HG03060 (cell line): ENCODE data around the gene MRPL22.
"Not testable (repeated sequence)": the region's sequence is repeated elsewhere in the genome, so short reads cannot be mapped to it uniquely, and the experiment has no call there.

Experiments
- ATAC-seq: cut with Tn5 transposase; IDR thresholded peaks from one replicate; pipeline ENCODE4 v1.9.1; 2021; ENCODE audit warnings: low read depth, moderate number of reproducible peaks; ENCODE audit not compliant: unreplicated experiment

The MRPL22 gene

GRCh38 chr5:154939387-154939786 lies 1.5 kb upstream of the MRPL22 start:
- ATAC-seq: not testable (repeated sequence)

- no peak for ATAC-seq
Measured at GRCh38 chr5:154940375-154940771, 500 bp upstream of the MRPL22 start.

- no peak for ATAC-seq
Measured at GRCh38 chr5:154943527-154943926, 2.7 kb downstream of the MRPL22 start.

- no peak for ATAC-seq
Measured at GRCh38 chr5:154944716-154945115, 3.8 kb downstream of the MRPL22 start.

GRCh38 chr5:154945695-154946301 lies 4.9 kb downstream of the MRPL22 start:
- ATAC-seq: no peak

GRCh38 chr5:154947778-154948177 lies 6.9 kb downstream of the MRPL22 start:
- no peak for ATAC-seq

GRCh38 chr5:154948313-154948712 lies 7.4 kb downstream of the MRPL22 start:
- no peak for ATAC-seq

- ATAC-seq: no peak
Measured at GRCh38 chr5:154949781-154950180, 8.9 kb downstream of the MRPL22 start.

- no peak for ATAC-seq
Measured at GRCh38 chr5:154956712-154957111, 15.8 kb downstream of the MRPL22 start.

GRCh38 chr5:154962494-154962893 lies 21.6 kb downstream of the MRPL22 start:
- ATAC-seq: peak; percentile 100

GRCh38 chr5:154966081-154966841 lies 25.4 kb downstream of the MRPL22 start:
- ATAC-seq: no peak

GRCh38 chr5:154966874-154967273 lies 26.0 kb downstream of the MRPL22 start:
- ATAC-seq: no peak

GRCh38 chr5:154967421-154968024 lies 26.6 kb downstream of the MRPL22 start:
- no peak for ATAC-seq

- ATAC-seq: no peak
Measured at GRCh38 chr5:154968953-154969352, 28.1 kb downstream of the MRPL22 start.

GRCh38 chr5:154970759-154971158 lies 29.9 kb downstream of the MRPL22 start:
- no peak for ATAC-seq

- no peak for ATAC-seq
Measured at GRCh38 chr5:154971501-154971900, 30.6 kb downstream of the MRPL22 start.

GRCh38 chr5:154972476-154973080 lies 31.7 kb downstream of the MRPL22 start:
- ATAC-seq: no peak

GRCh38 chr5:154976082-154976481 lies 35.2 kb downstream of the MRPL22 start:
- ATAC-seq: not testable (repeated sequence)

- no peak for ATAC-seq
Measured at GRCh38 chr5:154977409-154977808, 36.5 kb downstream of the MRPL22 start.

GRCh38 chr5:154978294-154978693 lies 37.4 kb downstream of the MRPL22 start:
- ATAC-seq: not testable (repeated sequence)

- ATAC-seq: no peak
Measured at GRCh38 chr5:154984946-154985516, 44.2 kb downstream of the MRPL22 start.
